NCI-H1417 (cell line): ENCODE results near the gene CADM2.
"Not testable (repeated sequence)": the region's sequence is repeated elsewhere in the genome, so short reads cannot be mapped to it uniquely, and the experiment has no call there.

Experiments used
- DNase-seq, 3 experiments: peaks; one replicate each; lab custom pipeline; 2025; lab: John Stamatoyannopoulos, UW

CADM2 gene

DNA sequence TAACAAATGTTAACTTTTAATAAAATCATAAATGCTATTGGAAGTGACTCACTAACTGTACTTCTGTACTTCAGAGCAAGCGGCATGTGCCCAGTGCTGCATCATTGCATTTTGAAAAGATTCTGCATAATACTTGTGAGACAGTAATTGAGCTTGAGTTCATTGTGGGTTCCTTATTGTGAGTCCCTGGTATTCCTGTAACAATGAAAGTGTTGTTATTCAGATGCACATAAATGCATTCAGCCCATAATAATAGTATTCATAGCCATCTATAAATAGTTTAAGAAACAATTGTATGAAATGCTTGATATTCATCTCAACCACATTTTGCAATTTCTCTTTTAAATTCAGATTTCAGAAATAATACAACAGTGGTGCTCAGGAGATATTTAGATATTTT lies 976.4 kb downstream of the CADM2 start:
- no peak for DNase-seq

- peak in 2 of 3 experiments; percentile 24 to 75 for DNase-seq
Observed at GRCh38 chr3:85939074-85939482, 980.3 kb downstream of the CADM2 start.

DNA sequence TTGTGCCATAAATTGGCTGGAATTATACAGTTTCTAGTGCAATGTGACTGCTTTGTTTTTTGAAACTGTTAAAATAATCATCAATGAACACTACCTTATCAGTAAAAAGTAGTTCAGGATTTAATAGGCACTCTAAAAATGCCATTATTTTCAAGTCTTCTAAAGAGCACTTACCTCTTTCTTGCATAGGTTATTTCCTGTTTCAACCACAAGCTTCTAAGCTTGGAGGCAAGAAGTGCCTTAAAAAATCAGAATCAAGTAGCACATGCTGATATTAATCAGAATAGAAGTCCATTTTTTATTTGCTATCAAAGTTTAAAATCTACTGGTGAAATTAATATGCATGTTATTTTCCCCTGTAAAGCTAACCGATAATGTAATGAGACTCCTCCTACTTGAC lies 991.6 kb downstream of the CADM2 start:
- no peak for DNase-seq

DNA sequence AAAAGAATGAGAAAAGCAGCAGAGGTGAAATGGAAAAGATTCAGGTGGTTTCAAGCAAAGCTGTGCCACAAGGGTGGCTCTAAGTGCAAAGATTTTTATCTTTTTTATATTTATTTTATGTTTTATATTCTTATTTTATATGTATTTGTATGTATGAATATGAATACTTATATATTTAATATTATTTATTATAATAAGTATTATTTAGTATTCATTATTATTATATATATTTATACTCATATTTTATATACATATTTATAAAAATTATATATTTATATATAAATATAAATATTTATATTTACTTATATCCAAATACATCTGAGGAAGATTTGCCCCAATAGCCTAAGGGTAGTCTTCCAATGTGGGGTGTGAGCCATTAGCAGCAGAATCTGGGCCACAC lies 1002.0 kb downstream of the CADM2 start:
- DNase-seq: no peak

DNA sequence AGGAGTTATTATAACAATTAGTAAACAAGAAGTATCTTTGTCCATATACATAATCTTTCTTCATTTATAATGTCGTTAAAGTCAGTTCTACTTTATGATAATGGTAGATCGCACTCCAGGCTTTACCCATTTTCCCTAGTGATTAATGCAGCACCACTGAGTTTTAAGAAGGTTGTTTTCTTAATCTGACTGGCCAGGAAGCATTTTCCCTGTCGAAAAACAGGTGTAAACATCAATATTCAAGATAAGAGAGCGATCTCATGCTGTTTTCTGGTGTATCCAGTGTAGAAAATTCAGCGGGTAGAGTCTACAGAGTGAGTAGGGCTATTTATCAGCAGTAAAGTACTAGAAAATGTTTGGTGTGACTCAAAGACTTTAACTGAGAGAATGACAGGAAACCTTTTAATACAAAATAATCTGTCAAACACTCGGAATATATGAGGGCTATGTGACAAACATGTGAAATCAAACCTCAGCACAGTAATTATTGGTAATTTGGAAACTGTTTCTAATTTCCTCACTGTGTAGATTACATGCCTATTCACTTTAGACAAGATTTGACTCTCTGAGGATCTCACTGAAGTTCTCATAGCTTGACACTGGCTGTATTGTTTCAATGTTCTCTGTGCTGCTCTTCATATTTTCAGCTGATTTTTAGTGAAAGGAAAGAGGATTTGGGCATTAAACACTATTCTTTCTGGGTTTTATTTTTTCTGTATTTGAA lies 1019.0 kb downstream of the CADM2 start:
- DNase-seq: peak in 2 of 3 experiments; percentile 35 to 74

GRCh38 chr3:85979034-85979433 lies 1020.2 kb downstream of the CADM2 start:
- DNase-seq: peak in 1 of 3 experiments; percentile 55

GRCh38 chr3:85989581-85989980 lies 1030.8 kb downstream of the CADM2 start:
- DNase-seq: not testable (repeated sequence)

- peak in 1 of 3 experiments; percentile 44 for DNase-seq
Observed at GRCh38 chr3:86029590-86029989, 1070.8 kb downstream of the CADM2 start.

DNA sequence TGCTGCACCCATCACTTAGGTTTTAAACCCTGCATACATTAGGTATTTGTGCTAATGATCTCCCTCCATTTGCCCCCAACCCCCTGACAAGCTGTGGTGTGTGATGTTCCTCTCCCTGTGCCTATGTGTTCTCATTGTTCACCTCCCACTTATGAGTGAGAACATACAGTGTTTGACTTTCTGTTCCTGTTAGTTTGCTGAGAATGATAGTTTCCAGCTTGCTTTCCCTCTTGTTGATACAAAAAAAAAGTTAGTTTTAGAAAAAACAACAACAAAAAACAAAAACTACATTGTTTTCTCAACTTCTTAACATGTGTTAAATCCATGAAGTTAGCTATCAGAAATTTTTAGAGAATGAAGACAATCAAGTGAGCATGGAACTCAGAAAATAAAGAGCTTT lies 1079.1 kb downstream of the CADM2 start:
- no peak for DNase-seq

- DNase-seq: no peak
Observed at GRCh38 chr3:86046436-86047136, 1087.8 kb downstream of the CADM2 start.

DNA sequence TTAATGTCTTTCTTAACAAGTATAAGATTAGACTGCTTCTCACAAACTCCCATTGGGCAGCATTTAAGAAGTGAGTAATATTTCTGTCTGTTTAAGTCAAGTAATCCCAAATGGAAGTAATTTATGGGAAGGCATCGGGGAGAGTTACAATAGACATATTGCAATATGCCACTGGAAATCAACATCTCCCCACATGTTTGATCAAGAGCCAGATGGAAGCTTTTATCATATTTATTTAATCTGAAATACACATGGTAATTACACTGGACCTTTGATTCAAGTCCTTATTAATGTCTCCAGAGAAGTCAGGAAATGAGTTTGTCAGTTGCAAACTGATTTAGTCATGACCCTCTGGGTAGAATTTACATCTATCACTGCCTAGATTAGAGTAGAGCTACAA lies 1088.4 kb downstream of the CADM2 start:
- peak in 2 of 3 experiments; percentile 19 to 72 for DNase-seq

DNA sequence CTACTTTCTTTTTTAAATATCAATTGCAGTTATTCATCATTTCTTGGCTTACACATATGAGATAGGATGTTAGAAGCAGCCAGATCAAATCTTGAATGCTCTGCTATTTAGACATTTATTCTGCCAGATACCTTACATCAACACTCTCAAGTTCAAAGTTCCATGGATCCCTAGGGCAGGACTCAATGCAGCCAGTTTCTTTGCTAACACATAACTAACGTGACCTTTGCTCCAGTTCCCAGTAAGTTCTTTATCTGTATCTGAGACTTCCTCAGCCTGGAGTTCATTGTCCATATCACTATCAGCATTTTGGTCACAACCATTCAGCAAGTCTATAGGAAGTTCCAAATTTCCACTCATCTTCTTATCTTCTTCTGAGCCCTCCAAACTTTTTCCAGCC lies 1092.3 kb downstream of the CADM2 start:
- no peak for DNase-seq

GRCh38 chr3:86056032-86056431 lies 1097.2 kb downstream of the CADM2 start:
- DNase-seq: no peak

- DNase-seq: no peak
Observed at GRCh38 chr3:86056962-86057361, 1098.2 kb downstream of the CADM2 start.

GRCh38 chr3:86073799-86074198 lies 1115.0 kb downstream of the CADM2 start:
- no peak for DNase-seq

- DNase-seq: no peak
Observed at GRCh38 chr3:86087160-86087871, 1128.5 kb downstream of the CADM2 start.

- DNase-seq: no peak
Observed at GRCh38 chr3:86104154-86104553, 1145.4 kb downstream of the CADM2 start.

DNA sequence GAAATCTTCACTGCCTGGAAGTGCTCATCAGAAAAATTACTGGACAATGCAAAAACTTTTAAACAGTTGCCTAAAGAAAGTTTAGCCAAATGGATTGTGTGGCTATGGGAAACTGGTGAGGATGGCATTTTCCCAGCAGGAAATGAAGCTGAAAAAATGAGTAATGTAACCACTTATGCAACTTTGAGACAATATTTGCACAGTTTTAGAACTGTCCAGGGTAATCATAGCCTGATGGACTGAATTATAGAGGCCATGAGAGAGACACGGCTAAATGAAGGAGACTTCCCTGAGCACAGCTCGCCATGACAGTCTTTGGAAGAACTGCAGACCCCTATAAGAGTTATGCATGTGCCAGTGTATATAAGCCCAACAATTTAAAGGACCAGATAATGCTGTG lies 1150.6 kb downstream of the CADM2 start:
- DNase-seq: peak in 1 of 3 experiments; percentile 39
